Glutamatergic neuron (in vitro differentiated cells): ENCODE results near the gene PIK3C2G. TPM values are rescaled to one million over a fixed set of nuclear protein-coding genes. Genes with fewer than 3 reads are reported as not detected.

Experiments used
- DNase-seq: peaks from one replicate; pipeline ENCODE4 v3.0.0; 2022
- H3K27ac Mint-ChIP-seq: one replicate; pipeline ENCODE4 v1.8.0; 2020; ENCODE audit warnings: mild to moderate bottlenecking, mixed read lengths, inconsistent platforms; ENCODE audit not compliant: unreplicated experiment
- H3K27me3 Mint-ChIP-seq: one replicate; pipeline ENCODE4 v1.8.0; 2020; ENCODE audit warnings: mild to moderate bottlenecking, moderate library complexity, mixed read lengths, inconsistent platforms; ENCODE audit not compliant: unreplicated experiment
- H3K36me3 Mint-ChIP-seq: one replicate; pipeline ENCODE4 v1.8.0; 2020; ENCODE audit warnings: mild to moderate bottlenecking, mixed read lengths, inconsistent platforms; ENCODE audit not compliant: unreplicated experiment
- H3K4me1 Mint-ChIP-seq: one replicate; pipeline ENCODE4 v1.8.0; 2020; ENCODE audit warnings: mild to moderate bottlenecking, low read depth, mixed read lengths, inconsistent platforms; ENCODE audit not compliant: unreplicated experiment
- H3K4me3 Mint-ChIP-seq: one replicate; pipeline ENCODE4 v1.8.0; 2020; ENCODE audit warnings: mild to moderate bottlenecking, mixed read lengths, inconsistent platforms; ENCODE audit not compliant: unreplicated experiment
- H3K9me3 Mint-ChIP-seq: one replicate; pipeline ENCODE4 v1.8.0; 2020; ENCODE audit warnings: mild to moderate bottlenecking, moderate library complexity, mixed read lengths, inconsistent platforms; ENCODE audit not compliant: unreplicated experiment
- total RNA-seq: library from RNA; stranded (reverse); fragmentation: NEBNext Ultra II Directional; extraction: Animal tissue kit (Norgen Biotek cat#: 25700); gene quantifications from one replicate; pipeline ENCODE4 v1.2.1, GENCODE V29; 2021; ENCODE audit not compliant: unreplicated experiment
- TF ChIP-seq, protein P1 (sequence below): fragments of 200-600 bp; sonication (generic); IDR thresholded peaks from one replicate; pipeline ENCODE4 v1.5.0; 2021; ENCODE audit not compliant: partially characterized antibody, unreplicated experiment

Gene PIK3C2G
- total RNA-seq, 1 donor from 2014 or later: not detected

DNA sequence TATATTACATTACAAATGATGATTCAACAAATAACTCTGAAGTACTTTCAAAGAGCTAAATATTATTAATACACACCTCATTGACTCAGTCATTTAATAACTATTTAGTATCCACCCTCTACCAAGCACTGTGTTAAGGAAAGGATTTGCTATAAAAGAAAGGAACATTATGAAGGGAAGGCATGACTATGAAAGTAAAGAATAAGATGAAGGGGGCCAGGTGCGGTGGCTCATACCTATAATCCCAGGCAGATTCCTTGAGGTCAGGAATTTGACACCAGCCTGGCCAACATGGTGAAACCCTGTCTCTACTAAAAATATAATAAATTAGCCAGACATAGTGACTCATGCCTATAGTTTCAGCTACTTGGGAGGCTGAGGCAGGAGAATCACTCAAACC, 368.6 kb downstream of the PIK3C2G start:
- Mint-ChIP-seq H3K27ac (no peak overlapping the region), H3K9me3 (peaks cover 3% of the 10 kb centered on the region), H3K4me1 (no peaks in the 10 kb centered on the region), H3K4me3 (no peak overlapping the region), H3K36me3 (peaks cover 10% of the 10 kb centered on the region), H3K27me3 (no peaks in the 10 kb centered on the region)
- TF ChIP-seq, protein P1, sequence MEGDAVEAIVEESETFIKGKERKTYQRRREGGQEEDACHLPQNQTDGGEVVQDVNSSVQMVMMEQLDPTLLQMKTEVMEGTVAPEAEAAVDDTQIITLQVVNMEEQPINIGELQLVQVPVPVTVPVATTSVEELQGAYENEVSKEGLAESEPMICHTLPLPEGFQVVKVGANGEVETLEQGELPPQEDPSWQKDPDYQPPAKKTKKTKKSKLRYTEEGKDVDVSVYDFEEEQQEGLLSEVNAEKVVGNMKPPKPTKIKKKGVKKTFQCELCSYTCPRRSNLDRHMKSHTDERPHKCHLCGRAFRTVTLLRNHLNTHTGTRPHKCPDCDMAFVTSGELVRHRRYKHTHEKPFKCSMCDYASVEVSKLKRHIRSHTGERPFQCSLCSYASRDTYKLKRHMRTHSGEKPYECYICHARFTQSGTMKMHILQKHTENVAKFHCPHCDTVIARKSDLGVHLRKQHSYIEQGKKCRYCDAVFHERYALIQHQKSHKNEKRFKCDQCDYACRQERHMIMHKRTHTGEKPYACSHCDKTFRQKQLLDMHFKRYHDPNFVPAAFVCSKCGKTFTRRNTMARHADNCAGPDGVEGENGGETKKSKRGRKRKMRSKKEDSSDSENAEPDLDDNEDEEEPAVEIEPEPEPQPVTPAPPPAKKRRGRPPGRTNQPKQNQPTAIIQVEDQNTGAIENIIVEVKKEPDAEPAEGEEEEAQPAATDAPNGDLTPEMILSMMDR: no peak
- no peak for DNase-seq

DNA sequence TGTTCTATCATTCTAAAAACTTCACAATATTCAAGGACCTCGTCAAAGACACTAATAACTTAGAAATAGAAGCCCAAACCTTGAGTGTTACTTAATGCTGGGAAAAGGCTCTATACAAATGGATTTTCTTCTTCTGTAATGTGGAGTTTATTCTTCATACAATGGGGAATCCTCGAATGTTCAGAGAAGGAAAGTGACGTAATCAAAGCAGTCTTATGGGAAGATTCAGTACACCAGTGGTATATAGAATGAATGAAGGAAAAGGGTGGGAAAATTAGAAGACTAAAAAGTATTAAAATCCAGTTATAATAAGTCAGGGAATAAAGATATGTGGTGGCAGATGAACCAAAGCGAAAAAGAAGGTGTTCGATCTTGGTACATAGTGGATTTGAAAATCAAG, 370.0 kb downstream of the PIK3C2G start:
- TF ChIP-seq, protein P1: no peak
- DNase-seq: no peak
- no peak overlapping the region for H3K4me3 Mint-ChIP-seq
- H3K27me3 Mint-ChIP-seq: no peaks in the 10 kb centered on the region
- H3K4me1 Mint-ChIP-seq: no peaks in the 10 kb centered on the region
- no peak overlapping the region for H3K27ac Mint-ChIP-seq
- peaks cover 3% of the 10 kb centered on the region for H3K9me3 Mint-ChIP-seq
- H3K36me3 Mint-ChIP-seq: peaks cover 6% of the 10 kb centered on the region

DNA sequence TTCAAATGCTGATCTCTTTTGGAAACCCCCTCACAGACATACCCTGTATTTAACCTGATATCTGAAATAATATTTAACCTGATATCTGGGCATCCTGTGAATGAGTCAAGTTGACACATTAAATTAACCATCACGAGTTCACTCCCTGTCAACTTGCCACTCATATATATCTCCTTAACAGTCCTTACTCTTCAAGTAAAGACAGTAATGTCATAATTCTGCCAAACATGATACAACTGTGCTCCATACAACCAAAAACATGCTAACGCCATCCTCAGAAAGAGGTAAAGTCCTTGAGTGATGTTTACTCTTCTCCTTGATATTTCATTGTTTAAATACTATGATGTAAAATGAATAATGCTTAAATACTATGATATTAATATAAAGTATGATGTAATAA, 371.5 kb downstream of the PIK3C2G start:
- TF ChIP-seq, protein P1: no peak
- Mint-ChIP-seq H3K9me3 (peaks cover 3% of the 10 kb centered on the region), H3K36me3 (no peaks in the 10 kb centered on the region), H3K27ac (no peak overlapping the region), H3K27me3 (no peaks in the 10 kb centered on the region), H3K4me1 (no peaks in the 10 kb centered on the region), H3K4me3 (no peak overlapping the region)
- DNase-seq: no peak

DNA sequence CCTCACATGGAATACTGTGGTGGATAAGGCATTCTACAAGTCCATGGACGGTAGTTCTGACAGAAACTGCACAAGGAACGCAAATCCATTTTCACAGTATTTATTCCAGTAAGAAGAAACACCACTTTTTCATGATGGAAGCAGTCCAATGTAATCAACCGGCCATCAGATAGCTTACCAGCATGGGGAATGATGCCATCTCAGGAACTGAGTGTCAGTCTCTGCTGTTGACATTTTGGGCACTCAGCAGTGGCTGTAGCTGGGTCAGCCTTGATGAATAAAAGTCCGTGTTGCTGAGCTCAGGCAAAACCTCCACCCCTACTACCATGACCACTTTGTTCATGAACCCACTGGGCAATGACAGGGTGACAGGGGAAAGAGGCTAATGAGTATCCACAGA, 373.1 kb downstream of the PIK3C2G start:
- Mint-ChIP-seq H3K4me3 (no peak overlapping the region), H3K9me3 (peaks cover 3% of the 10 kb centered on the region), H3K36me3 (no peaks in the 10 kb centered on the region), H3K27ac (no peak overlapping the region), H3K27me3 (no peaks in the 10 kb centered on the region), H3K4me1 (no peaks in the 10 kb centered on the region)
- TF ChIP-seq, protein P1: no peak
- DNase-seq: no peak

DNA sequence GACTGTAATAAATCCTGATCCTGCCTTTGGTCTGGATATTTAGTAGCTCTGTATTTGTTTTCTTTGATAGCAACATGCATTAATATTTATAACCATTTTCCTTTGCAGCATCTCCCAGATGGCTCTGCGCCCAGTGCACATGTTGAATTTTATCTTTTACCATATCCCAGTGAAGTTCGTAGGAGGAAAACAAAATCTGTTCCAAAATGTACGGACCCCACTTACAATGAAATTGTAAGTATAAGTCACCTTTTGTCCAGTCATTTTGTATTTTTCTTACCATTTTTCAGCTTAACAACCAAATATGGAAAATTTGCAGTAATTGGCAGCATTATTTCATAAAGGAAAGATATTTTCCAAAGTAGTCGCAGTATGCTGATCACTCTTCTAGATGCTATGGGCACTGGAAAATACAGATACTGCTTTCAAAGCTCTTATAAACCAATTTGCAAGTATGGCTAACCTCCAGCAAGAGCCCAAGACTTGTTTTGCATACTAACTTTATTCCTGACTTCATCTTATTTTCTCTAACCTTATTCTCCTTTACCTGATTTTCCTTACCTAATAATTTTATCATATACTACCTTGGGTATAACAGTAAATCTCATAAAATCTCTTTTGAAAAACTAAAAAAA, 379.1 kb downstream of the PIK3C2G start:
- Mint-ChIP-seq H3K9me3 (no peaks in the 10 kb centered on the region), H3K27ac (no peak overlapping the region), H3K4me3 (no peak overlapping the region), H3K4me1 (peaks cover 3% of the 10 kb centered on the region), H3K36me3 (no peaks in the 10 kb centered on the region), H3K27me3 (no peaks in the 10 kb centered on the region)
- TF ChIP-seq, protein P1: no peak
- no peak for DNase-seq
